Endodermal cell (in vitro differentiated cells): ENCODE results near the gene TOMM20L. TPM values are rescaled to one million over a fixed set of nuclear protein-coding genes. Genes with fewer than 3 reads are reported as not detected.

Experiments
- DNase-seq: peaks from one replicate; pipeline ENCODE4 v3.0.0-alpha.2; 2017
- H3K27ac ChIP-seq: 2 replicates; pipeline ENCODE4 v1.5.1; 2013; ENCODE audit warnings: mild to moderate bottlenecking, low read depth, low read length, moderate library complexity
- H3K27me3 ChIP-seq: 2 replicates; pipeline ENCODE4 v1.6.1; 2013; ENCODE audit warnings: mild to moderate bottlenecking, low read length, moderate library complexity; ENCODE audit not compliant: insufficient read depth, control insufficient read depth, poor library complexity, severe bottlenecking
- H3K36me3 ChIP-seq: 2 replicates; pipeline ENCODE4 v1.7.0; 2013; ENCODE audit warnings: mild to moderate bottlenecking, low read length, moderate library complexity; ENCODE audit not compliant: control insufficient read depth, insufficient read depth
- H3K4me1 ChIP-seq: one replicate; pipeline ENCODE4 v1.7.0; 2013; ENCODE audit warnings: low read length; ENCODE audit not compliant: control insufficient read depth, insufficient read depth
- H3K4me3 ChIP-seq: 2 replicates; pipeline ENCODE4 v1.5.1; 2013; ENCODE audit warnings: mild to moderate bottlenecking, low read length, moderate library complexity
- H3K9ac ChIP-seq: 2 replicates; pipeline ENCODE4 v1.6.1; 2013; ENCODE audit warnings: mild to moderate bottlenecking, low read length, moderate library complexity; ENCODE audit not compliant: poor library complexity, severe bottlenecking; ENCODE audit errors: extremely low read depth
- H3K9me3 ChIP-seq: 2 replicates; pipeline ENCODE4 v1.6.1; 2013; ENCODE audit warnings: mild to moderate bottlenecking, low read length, moderate library complexity; ENCODE audit not compliant: control insufficient read depth
- H3K27ac Mint-ChIP-seq: 2 replicates; pipeline ENCODE4 v1.8.0; 2020; ENCODE audit warnings: mixed read lengths
- H3K27me3 Mint-ChIP-seq: 2 replicates; pipeline ENCODE4 v1.8.0; 2021; ENCODE audit warnings: mild to moderate bottlenecking, mixed read lengths; ENCODE audit not compliant: insufficient read depth
- H3K36me3 Mint-ChIP-seq: 2 replicates; pipeline ENCODE4 v1.8.0; 2020; ENCODE audit warnings: low read depth, mixed read lengths
- H3K4me1 Mint-ChIP-seq: 2 replicates; pipeline ENCODE4 v1.8.0; 2020; ENCODE audit warnings: mixed read lengths
- H3K4me3 Mint-ChIP-seq: 2 replicates; pipeline ENCODE4 v1.8.0; 2020; ENCODE audit warnings: mild to moderate bottlenecking, moderate library complexity, mixed read lengths
- H3K9me3 Mint-ChIP-seq: 2 replicates; pipeline ENCODE4 v1.8.0; 2020; ENCODE audit warnings: mild to moderate bottlenecking, mixed read lengths
- WGBS, 2 experiments: methylation state at CpG; one replicate each; pipeline versions ENCODE4 v1.1.5 to v1.1.7; 2013; ENCODE audit warnings: missing lambda C conversion rate in 2 of 2, mixed read lengths in 1 of 2; ENCODE audit not compliant: insufficient coverage in 1 of 2, insufficient read length in 1 of 2; 5-methylcytosine and 5-hydroxymethylcytosine counted together
- total RNA-seq, 2 donors: library from RNA; stranded (reverse); fragmentation: NEBNext Ultra II Directional in 1 of 2; extraction: Animal tissue kit (Norgen Biotek cat#: 25700) in 1 of 2; gene quantifications; 2 replicates in 1 of 2; 3 replicates in 1 of 2; pipeline ENCODE4 v1.2.1, GENCODE V29; 2021
- TF ChIP-seq, protein P1 (sequence below): fragments of 200-600 bp; sonication (generic); conservative IDR thresholded peaks from 2 replicates; pipeline ENCODE4 v1.5.0; 2021; ENCODE audit warnings: antibody characterized with exemption, mild to moderate bottlenecking

Gene TOMM20L
- total RNA-seq, 2 donors from 2014 or later = not detected

DNA sequence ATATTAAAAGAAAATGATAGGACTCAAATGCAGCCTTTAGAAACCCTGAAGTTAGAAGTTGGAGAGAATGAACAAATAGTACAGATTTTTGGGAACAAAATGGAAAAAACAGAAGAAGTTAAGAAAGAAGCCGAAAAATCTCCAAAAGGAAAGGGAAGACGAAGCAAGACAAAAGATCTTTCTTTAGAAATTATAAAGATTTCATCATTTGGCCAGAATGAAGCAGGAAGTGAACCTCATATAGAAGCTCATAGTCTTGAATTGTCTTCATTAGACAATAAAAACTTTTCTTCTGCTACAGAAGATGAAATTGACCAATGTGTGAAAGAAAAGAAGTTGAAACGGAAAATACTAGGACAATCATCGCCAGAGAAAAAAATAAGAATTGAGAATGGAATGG is 31.4 kb upstream of the TOMM20L start:
- Mint-ChIP-seq H3K9me3 (no peaks in the 10 kb centered on the region), H3K4me3 (no peak overlapping the region), H3K27me3 (no peaks in the 10 kb centered on the region), H3K36me3 (peaks cover 55% of the 10 kb centered on the region), H3K27ac (no peak overlapping the region), H3K4me1 (no peaks in the 10 kb centered on the region)
- Histone ChIP-seq H3K27ac (no peak overlapping the region), H3K9me3 (no peaks in the 10 kb centered on the region), H3K36me3 (peaks cover 78% of the 10 kb centered on the region), H3K9ac (no peak overlapping the region), H3K4me1 (no peaks in the 10 kb centered on the region), H3K27me3 (no peaks in the 10 kb centered on the region), H3K4me3 (no peak overlapping the region)
- TF ChIP-seq, protein P1, sequence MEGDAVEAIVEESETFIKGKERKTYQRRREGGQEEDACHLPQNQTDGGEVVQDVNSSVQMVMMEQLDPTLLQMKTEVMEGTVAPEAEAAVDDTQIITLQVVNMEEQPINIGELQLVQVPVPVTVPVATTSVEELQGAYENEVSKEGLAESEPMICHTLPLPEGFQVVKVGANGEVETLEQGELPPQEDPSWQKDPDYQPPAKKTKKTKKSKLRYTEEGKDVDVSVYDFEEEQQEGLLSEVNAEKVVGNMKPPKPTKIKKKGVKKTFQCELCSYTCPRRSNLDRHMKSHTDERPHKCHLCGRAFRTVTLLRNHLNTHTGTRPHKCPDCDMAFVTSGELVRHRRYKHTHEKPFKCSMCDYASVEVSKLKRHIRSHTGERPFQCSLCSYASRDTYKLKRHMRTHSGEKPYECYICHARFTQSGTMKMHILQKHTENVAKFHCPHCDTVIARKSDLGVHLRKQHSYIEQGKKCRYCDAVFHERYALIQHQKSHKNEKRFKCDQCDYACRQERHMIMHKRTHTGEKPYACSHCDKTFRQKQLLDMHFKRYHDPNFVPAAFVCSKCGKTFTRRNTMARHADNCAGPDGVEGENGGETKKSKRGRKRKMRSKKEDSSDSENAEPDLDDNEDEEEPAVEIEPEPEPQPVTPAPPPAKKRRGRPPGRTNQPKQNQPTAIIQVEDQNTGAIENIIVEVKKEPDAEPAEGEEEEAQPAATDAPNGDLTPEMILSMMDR = no peak
- no peak for DNase-seq
- WGBS, 2 experiments = 95 to 100% methylated on average over 3 to 4 of the region's 4 CpGs

DNA sequence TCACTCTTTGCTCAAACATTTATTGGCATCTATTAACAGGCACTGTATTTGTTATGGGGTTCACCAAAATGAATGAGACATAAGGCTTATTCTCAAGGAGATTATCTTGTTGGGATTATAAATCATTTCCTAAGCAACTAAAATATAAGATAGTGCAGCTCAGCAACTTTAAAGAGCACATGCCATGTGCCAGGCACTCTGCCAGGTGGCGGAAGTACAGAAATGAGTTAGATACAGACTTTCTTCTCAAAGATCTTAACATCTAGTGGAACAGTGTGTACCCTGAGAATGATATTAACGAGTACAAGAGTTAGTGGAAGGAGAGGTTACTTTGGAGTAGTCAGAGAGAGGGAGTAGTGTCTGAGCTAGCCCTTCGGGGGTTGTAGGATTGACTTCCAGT is 28.4 kb upstream of the TOMM20L start:
- no peaks in the 10 kb centered on the region for H3K27me3 Mint-ChIP-seq
- peaks cover 49% of the 10 kb centered on the region for H3K36me3 Mint-ChIP-seq
- Histone ChIP-seq H3K27me3 (no peaks in the 10 kb centered on the region), H3K9ac (no peak overlapping the region), H3K4me1 (no peaks in the 10 kb centered on the region), H3K9me3 (no peaks in the 10 kb centered on the region), H3K4me3 (no peak overlapping the region), H3K36me3 (peaks cover 73% of the 10 kb centered on the region), H3K27ac (no peak overlapping the region)
- no peak for DNase-seq
- H3K4me3 Mint-ChIP-seq = no peak overlapping the region
- H3K9me3 Mint-ChIP-seq = no peaks in the 10 kb centered on the region
- 93 to 100% methylated on average over 2 to 3 of the region's 3 CpGs for WGBS, 2 experiments
- no peaks in the 10 kb centered on the region for H3K4me1 Mint-ChIP-seq
- peak overlapping the region; percentile 42 for H3K27ac Mint-ChIP-seq
- TF ChIP-seq, protein P1 = no peak

GRCh38 chr14:58368956-58369355 is 26.8 kb upstream of the TOMM20L start:
- Mint-ChIP-seq H3K9me3 (no peaks in the 10 kb centered on the region), H3K4me1 (no peaks in the 10 kb centered on the region), H3K27ac (no peak overlapping the region), H3K27me3 (no peaks in the 10 kb centered on the region), H3K4me3 (no peak overlapping the region), H3K36me3 (peaks cover 54% of the 10 kb centered on the region)
- Histone ChIP-seq H3K9me3 (no peaks in the 10 kb centered on the region), H3K4me1 (no peaks in the 10 kb centered on the region), H3K4me3 (no peak overlapping the region), H3K36me3 (peaks cover 82% of the 10 kb centered on the region), H3K27ac (no peak overlapping the region), H3K27me3 (no peaks in the 10 kb centered on the region), H3K9ac (no peak overlapping the region)
- DNase-seq = no peak
- TF ChIP-seq, protein P1 = no peak
- WGBS, 2 experiments = 90 to 98% methylated on average over 1 of the region's 1 CpG
